Upper lobe of left lung (tissue), 6 donors: ENCODE data around the gene SP100. TPM values are rescaled to one million over a fixed set of nuclear protein-coding genes. Genes with fewer than 3 reads are reported as not detected.
"Not testable (repeated sequence)": the region's sequence is repeated elsewhere in the genome, so short reads cannot be mapped to it uniquely, and the experiment has no call there.

Experiments
- ATAC-seq, 2 donors: fragments of 200-7000 bp; cut with Tn5 transposase; one replicate each; pipeline ENCODE4 v1.9.1; 2022; ENCODE audit warnings: mild to moderate bottlenecking in 2 of 2, moderate library complexity in 2 of 2; ENCODE audit not compliant: low FRiP score in 2 of 2
- DNase-seq, 2 donors: peaks; one replicate each; pipeline ENCODE4 v3.0.0-alpha.2; 2019 to 2020
- H3K27ac ChIP-seq, 4 donors: fragments of 200-600 bp; sonication (generic); one replicate each; pipeline ENCODE4 v1.5.1; 2016 to 2019
- H3K27me3 ChIP-seq, 4 donors: fragments of 200-600 bp; sonication (generic); one replicate each; pipeline ENCODE4 v1.5.1; 2017 to 2019
- H3K36me3 ChIP-seq, 4 donors: fragments of 200-600 bp; sonication (generic); one replicate each; pipeline ENCODE4 v1.5.1; 2016 to 2019
- H3K4me1 ChIP-seq, 4 donors: fragments of 200-600 bp; sonication (generic); one replicate each; pipeline ENCODE4 v1.5.1; 2018 to 2019
- H3K4me3 ChIP-seq, 4 donors: fragments of 200-600 bp; sonication (generic); one replicate each; pipeline ENCODE4 v1.5.1; 2017 to 2019; ENCODE audit warnings: mild to moderate bottlenecking in 2 of 4, moderate library complexity in 1 of 4
- H3K9me3 ChIP-seq, 4 donors: fragments of 200-600 bp; sonication (generic); one replicate each; pipeline ENCODE4 v1.5.1; 2018 to 2019
- CTCF ChIP-seq, 6 experiments: fragments of 450-650 bp in 4 of 6; fragments of 200-600 bp in 2 of 6; sonication (generic) in 2 of 6; IDR thresholded peaks; one replicate each; pipeline ENCODE4 v1.5.1; 2016 to 2019; ENCODE audit warnings: antibody characterized with exemption in 6 of 6
- EP300 ChIP-seq, 4 donors: sonication (generic); formaldehyde crosslinking; IDR thresholded peaks; one replicate each; pipeline ENCODE4 v1.5.1; 2017; ENCODE audit warnings: antibody characterized with exemption in 4 of 4, control low read depth in 2 of 4
- POLR2A ChIP-seq, 4 donors: fragments of 450-650 bp; IDR thresholded peaks; one replicate each; pipeline ENCODE4 v1.5.1; 2016 to 2017; ENCODE audit warnings: antibody characterized with exemption in 4 of 4, mild to moderate bottlenecking in 2 of 4
- POLR2AphosphoS5 ChIP-seq, 2 donors: sonication (generic); formaldehyde crosslinking; IDR thresholded peaks; one replicate each; pipeline ENCODE4 v1.5.1; 2017; ENCODE audit warnings: antibody characterized with exemption in 2 of 2
- WGBS, 2 donors: methylation state at CpG; one replicate each; pipeline ENCODE4 v1.1.5; 2017 to 2018; 5-methylcytosine and 5-hydroxymethylcytosine counted together
- total RNA-seq, 6 donors: library from RNA; depleted of rRNA in 4 of 6; stranded (reverse); fragments of >200 nt in 4 of 6; gene quantifications; one replicate each; pipeline versions ENCODE4 v1.1.0 to v1.2.1, GENCODE V29; 2016 to 2021
- donor health status: DM: no; HTN: no; CAD: no; lungs with moderate emphysema.
- donor health status: DM: no; HTN: yes; CAD: no; lungs with severe emphysema.

The SP100 gene
- total RNA-seq, 6 donors from 2014 or later, result 117 to 260 (median 153) TPM

DNA sequence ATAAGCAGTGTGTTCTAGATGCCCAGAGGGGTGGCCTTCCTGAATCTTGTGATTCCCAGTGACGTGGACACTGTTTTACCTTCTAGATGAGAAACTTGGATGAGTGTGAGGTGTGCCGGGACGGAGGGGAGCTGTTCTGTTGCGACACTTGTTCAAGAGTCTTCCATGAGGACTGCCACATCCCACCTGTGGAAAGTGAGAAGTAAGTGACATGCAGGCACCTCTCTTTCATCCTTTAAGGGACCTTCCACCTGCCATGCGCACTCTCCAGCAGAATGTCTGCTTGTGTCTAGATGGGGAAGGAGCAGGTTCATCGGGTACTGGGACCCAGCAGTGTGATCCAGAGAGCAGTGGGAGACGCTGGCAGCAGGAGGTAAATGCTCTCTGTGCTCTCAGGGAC is 16.0 kb upstream of the SP100 start:
- no peaks in the 10 kb centered on the region for H3K27me3 ChIP-seq
- peaks cover 3 to 61% (median 17%) of the 10 kb centered on the region in 4 donors for H3K36me3 ChIP-seq
- DNase-seq, result no peak
- H3K4me1 ChIP-seq, result peaks cover 0 to 5% (median 0%) of the 10 kb centered on the region in 4 donors
- no peak overlapping the region for H3K4me3 ChIP-seq
- WGBS, 2 donors, result 86 to 93% methylated on average over 7 of the region's 7 CpGs
- peaks cover 0 to 6% (median 5%) of the 10 kb centered on the region in 4 donors for H3K9me3 ChIP-seq
- H3K27ac ChIP-seq, result peak overlapping the region in 2 of 4 donors; percentile 22 to 35
- TF ChIP-seq CTCF (IDR thresholded peaks at IDR 0.05) (no peak), POLR2AphosphoS5 (IDR thresholded peaks at IDR 0.05) (no peak), EP300 (IDR thresholded peaks at IDR 0.05) (no peak), POLR2A (IDR thresholded peaks at IDR 0.05) (no peak)
- ATAC-seq, result no peak

GRCh38 chr2:230400454-230400853 is 15.5 kb upstream of the SP100 start:
- H3K9me3 ChIP-seq, result peaks cover 0 to 6% (median 5%) of the 10 kb centered on the region in 4 donors
- DNase-seq (no peak), ATAC-seq (no peak)
- peaks cover 3 to 56% (median 16%) of the 10 kb centered on the region in 4 donors for H3K36me3 ChIP-seq
- peaks cover 0 to 5% (median 0%) of the 10 kb centered on the region in 4 donors for H3K4me1 ChIP-seq
- TF ChIP-seq EP300 (IDR thresholded peaks at IDR 0.05) (no peak), POLR2AphosphoS5 (IDR thresholded peaks at IDR 0.05) (no peak), POLR2A (IDR thresholded peaks at IDR 0.05) (no peak), CTCF (IDR thresholded peaks at IDR 0.05) (no peak)
- WGBS, 2 donors, result 50 to 57% methylated on average over 3 to 5 of the region's 5 CpGs
- peak overlapping the region in 2 of 4 donors; percentile 22 to 40 for H3K27ac ChIP-seq
- no peaks in the 10 kb centered on the region for H3K27me3 ChIP-seq
- no peak overlapping the region for H3K4me3 ChIP-seq

DNA sequence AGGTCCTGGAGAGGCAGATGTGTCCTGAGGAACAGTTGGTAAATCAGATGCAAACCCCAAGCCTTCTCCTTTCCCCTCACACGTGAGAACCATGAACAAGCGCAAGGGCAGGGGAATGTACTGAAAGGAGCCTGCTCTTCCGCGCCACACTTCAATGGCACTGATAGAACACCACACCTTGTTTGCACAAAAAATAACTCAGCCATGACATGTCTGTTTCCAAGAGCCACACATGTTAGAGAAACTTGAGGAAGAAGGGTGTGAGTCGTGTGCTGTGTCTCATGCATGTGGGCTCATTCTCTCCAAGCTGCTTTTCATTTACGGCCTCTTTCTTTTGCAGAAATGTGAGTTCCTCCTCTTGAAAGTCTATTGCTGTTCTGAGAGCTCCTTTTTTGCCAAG is 15.0 kb upstream of the SP100 start:
- not testable (repeated sequence) for H3K9me3 ChIP-seq, DNase-seq, ATAC-seq, H3K27ac ChIP-seq, H3K4me1 ChIP-seq, H3K27me3 ChIP-seq, H3K4me3 ChIP-seq
- WGBS, 2 donors, result 85 to 97% methylated on average over 2 of the region's 6 CpGs
- H3K36me3 ChIP-seq, result peaks cover 3 to 51% (median 13%) of the 10 kb centered on the region in 4 donors

- Histone ChIP-seq H3K27ac (no peak overlapping the region), H3K9me3 (no peaks in the 10 kb centered on the region), H3K4me3 (no peak overlapping the region), H3K27me3 (no peaks in the 10 kb centered on the region), H3K36me3 (peaks cover 3 to 37% (median 13%) of the 10 kb centered on the region in 4 donors), H3K4me1 (peaks cover 4 to 16% (median 5%) of the 10 kb centered on the region in 4 donors)
- 88 to 91% methylated on average over 4 to 7 of the region's 7 CpGs for WGBS, 2 donors
- DNase-seq, result no peak
- ATAC-seq, result no peak
- no peak for TF ChIP-seq CTCF (IDR thresholded peaks at IDR 0.05)
- no peak for TF ChIP-seq POLR2AphosphoS5 (IDR thresholded peaks at IDR 0.05)
- no peak for TF ChIP-seq POLR2A (IDR thresholded peaks at IDR 0.05)
- TF ChIP-seq EP300 (IDR thresholded peaks at IDR 0.05), result no peak
Observed at GRCh38 chr2:230403746-230404145, 12.3 kb upstream of the SP100 start.

- DNase-seq, result no peak
- no peaks in the 10 kb centered on the region for H3K9me3 ChIP-seq
- peaks cover 3 to 20% (median 8%) of the 10 kb centered on the region in 4 donors for H3K36me3 ChIP-seq
- H3K27ac ChIP-seq, result no peak overlapping the region
- no peak for TF ChIP-seq POLR2AphosphoS5 (IDR thresholded peaks at IDR 0.05)
- TF ChIP-seq EP300 (IDR thresholded peaks at IDR 0.05), result no peak
- no peak for TF ChIP-seq POLR2A (IDR thresholded peaks at IDR 0.05)
- no peak for TF ChIP-seq CTCF (IDR thresholded peaks at IDR 0.05)
- WGBS, 2 donors, result 92 to 95% methylated on average over 3 of the region's 3 CpGs
- H3K27me3 ChIP-seq, result no peaks in the 10 kb centered on the region
- no peak overlapping the region for H3K4me3 ChIP-seq
- H3K4me1 ChIP-seq, result peaks cover 19 to 27% (median 23%) of the 10 kb centered on the region in 4 donors
- no peak for ATAC-seq
Observed at GRCh38 chr2:230405824-230406223, 10.2 kb upstream of the SP100 start.
